Measurements from ENCODE around the gene ACLY.
"Not testable (repeated sequence)": the region's sequence is repeated elsewhere in the genome, so short reads cannot be mapped to it uniquely, and the experiment has no call there.

Gene ACLY

DNA sequence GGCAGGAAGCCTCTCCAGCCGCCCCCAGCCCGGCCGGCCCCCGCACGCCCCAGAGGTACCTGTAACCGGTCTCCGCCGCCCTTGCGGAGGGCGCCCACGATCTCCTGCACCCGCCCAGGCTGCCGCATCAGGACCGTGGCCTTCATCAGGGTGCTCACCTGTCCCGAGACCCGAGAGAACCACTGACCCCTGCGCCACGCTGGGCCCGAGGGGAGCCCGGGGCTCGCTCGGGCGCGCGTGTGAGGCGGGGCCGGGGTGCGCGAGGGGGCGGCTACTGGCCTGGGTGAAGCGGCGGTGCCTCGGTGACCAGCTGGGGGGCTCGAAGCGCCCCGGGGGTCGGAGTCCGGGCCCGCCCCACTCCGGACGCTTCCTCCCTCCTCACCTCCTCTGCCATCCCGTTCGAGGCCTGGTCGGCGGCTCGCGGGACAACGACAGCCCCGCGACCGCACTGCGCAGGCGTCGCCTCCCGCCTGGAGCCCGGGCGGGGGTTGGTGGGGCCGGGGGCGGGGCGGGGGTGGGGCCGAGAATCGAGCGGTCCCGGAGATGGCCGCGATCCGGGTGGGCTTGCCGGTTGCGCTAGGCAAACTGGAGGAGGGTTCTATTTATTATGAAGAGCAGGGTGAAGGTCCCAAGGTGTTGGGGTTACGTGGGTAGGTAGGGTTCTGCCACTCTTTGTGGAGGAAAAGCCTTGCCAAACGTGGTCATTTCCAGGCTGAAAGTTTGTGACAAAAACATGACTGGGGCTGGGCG is 82.8 kb downstream of the ACLY start, which contains the start of gene NT5C3B:
Gene NT5C3B (minus strand): TSS at position 433 of the 750 bp plus-strand sequence. CDS start 39 bp downstream, at position 394.
- peak in 1 of 2 experiments; percentile 11 for DNase-seq (ENCODE audit: low read depth in 2 of 2)

DNA sequence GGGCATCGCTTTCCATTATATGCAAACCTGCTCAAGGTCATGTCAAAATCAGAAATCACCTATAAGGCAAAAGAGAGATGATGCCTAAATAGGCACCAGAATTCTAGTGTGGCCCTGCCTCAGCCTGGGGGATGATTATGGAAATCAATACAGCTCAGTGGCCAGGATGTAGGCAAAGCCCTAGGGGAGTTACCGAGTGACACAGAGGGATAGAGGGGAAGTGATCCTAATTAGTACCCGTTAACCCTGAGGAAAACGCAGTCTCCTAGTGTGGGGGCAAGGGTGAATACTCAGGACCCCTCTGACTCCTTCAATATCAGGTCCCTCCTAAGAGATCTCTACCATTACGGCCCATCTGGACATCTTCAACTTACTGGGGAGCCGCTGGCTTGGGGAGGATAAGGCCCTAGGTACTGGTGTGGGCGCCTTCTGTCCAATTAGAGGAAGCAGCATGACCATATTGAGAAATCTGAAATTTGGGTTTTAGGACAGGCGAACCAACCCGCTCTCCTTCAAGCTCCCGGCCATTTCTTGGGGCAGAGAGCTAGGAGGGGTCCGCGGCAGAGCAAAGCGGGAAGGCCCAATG is 83.4 kb downstream of the ACLY start:
- no peak for DNase-seq (ENCODE audit: low read depth in 2 of 2)

DNA sequence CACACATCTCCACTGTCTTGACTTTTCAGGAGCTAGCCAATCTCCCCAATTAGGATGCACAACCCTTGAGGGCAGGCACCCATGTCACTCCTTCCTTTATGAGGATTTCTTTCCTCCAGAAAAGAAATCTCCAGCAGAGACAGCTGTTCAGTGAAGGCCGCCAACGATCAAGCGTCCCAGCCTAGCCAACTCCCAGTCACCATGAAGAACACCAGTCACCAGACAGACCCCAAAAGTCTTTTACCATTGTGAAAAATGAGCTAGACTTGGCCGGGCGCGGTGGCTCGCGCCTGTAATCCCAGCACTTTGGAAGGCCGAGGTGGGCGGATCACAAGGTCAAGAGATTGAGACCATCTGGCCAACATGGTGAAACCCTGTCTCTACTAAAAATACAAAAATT is 88.8 kb downstream of the ACLY start:
- DNase-seq (ENCODE audit: low read depth in 2 of 2) = not testable (repeated sequence)

- DNase-seq (ENCODE audit: low read depth in 2 of 2) = no peak
These were observed 93.4 kb downstream of the ACLY start for GRCh38 chr17:41825175-41825845.

- DNase-seq (ENCODE audit: low read depth in 2 of 2) = no peak
These were observed 94.7 kb downstream of the ACLY start for GRCh38 chr17:41824086-41824485.

GRCh38 chr17:41823580-41823979 is 95.2 kb downstream of the ACLY start:
- DNase-seq (ENCODE audit: low read depth in 2 of 2) = no peak

DNA sequence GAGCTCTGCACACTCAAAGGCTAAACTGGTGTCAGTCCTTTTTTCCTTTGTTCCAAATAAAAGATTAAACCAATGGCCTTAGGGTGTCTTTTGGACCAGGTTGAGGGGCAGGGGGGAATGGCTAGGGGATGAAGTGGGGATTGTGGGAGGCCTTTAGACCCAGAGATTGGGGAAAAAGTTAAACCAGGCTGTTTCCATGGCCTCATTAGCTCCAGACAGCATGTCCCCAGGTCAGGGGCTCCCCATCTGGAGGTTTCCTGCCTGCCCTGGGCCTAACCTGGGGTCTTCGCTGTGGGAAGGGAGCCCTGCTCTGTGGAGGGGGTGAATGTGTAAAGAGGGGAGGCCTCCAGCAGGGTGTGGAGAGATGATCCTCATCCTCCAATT is 95.6 kb downstream of the ACLY start:
- DNase-seq (ENCODE audit: low read depth in 2 of 2) = no peak

DNA sequence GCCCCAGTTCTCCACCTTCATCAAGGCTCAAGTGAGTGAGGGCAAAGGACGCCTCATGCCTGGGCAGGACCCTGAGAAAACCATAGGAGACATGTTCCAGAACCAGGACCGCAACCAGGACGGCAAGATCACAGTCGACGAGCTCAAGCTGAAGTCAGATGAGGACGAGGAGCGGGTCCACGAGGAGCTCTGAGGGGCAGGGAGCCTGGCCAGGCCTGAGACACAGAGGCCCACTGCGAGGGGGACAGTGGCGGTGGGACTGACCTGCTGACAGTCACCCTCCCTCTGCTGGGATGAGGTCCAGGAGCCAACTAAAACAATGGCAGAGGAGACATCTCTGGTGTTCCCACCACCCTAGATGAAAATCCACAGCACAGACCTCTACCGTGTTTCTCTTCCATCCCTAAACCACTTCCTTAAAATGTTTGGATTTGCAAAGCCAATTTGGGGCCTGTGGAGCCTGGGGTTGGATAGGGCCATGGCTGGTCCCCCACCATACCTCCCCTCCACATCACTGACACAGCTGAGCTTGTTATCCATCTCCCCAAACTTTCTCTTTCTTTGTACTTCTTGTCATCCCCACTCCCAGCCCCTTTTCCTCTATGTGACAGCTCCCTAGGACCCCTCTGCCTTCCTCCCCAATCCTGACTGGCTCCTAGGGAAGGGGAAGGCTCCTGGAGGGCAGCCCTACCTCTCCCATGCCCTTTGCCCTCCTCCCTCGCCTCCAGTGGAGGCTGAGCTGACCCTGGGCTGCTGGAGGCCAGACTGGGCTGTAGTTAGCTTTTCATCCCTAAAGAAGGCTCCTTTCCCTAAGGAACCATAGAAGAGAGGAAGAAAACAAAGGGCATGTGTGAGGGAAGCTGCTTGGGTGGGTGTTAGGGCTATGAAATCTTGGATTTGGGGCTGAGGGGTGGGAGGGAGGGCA is 96.3 kb downstream of the ACLY start:
- no peak for DNase-seq (ENCODE audit: low read depth in 2 of 2)

DNA sequence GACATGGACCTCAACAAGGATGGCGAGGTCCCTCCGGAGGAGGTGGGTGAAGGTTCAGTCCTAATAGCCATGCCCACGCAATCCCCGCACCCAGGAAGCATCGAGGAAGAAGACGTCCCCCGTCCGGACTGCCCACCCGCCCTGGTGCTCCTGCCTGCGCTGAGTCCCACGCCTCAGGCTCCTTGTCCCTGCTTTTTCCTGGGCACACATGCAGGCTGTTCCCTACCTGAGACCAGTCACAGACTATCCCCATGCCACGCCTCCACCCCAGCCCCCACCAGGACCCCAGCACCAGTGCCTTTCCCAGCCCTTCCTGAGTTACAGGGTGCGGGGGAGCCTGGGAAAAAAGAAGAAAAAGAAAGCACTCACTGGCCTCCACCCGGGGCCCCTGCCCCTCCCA is 97.0 kb downstream of the ACLY start:
- DNase-seq (ENCODE audit: low read depth in 2 of 2) = no peak

DNA sequence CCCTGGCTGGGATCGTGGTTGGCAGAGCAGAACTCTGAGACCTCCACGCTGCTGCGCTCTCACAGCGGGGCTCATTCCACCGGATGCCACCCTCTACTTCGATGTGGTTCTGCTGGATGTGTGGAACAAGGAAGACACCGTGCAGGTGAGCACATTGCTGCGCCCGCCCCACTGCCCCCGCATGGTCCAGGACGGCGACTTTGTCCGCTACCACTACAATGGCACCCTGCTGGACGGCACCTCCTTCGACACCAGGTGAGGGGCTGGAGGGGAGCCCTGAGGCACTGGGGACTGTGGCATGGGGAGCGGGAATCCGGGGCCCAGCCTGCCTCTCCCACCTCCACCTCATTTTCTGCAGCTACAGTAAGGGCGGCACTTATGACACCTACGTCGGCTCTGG is 100.7 kb downstream of the ACLY start:
- DNase-seq (ENCODE audit: low read depth in 2 of 2) = no peak

All from fibroblast of skin of left quadriceps (primary cell).